Ramos (cell line): Measurements from ENCODE around the gene TLN1.

Source experiments
- in situ Hi-C: fragments of 300-500 bp; cut with MboI; formaldehyde crosslinking; loops from one replicate; pipeline ENCODE4 v1.14.3; 2022; ENCODE audit warnings: low sequenced_read_pairs; ENCODE audit not compliant: unreplicated experiment

TLN1 gene

DNA sequence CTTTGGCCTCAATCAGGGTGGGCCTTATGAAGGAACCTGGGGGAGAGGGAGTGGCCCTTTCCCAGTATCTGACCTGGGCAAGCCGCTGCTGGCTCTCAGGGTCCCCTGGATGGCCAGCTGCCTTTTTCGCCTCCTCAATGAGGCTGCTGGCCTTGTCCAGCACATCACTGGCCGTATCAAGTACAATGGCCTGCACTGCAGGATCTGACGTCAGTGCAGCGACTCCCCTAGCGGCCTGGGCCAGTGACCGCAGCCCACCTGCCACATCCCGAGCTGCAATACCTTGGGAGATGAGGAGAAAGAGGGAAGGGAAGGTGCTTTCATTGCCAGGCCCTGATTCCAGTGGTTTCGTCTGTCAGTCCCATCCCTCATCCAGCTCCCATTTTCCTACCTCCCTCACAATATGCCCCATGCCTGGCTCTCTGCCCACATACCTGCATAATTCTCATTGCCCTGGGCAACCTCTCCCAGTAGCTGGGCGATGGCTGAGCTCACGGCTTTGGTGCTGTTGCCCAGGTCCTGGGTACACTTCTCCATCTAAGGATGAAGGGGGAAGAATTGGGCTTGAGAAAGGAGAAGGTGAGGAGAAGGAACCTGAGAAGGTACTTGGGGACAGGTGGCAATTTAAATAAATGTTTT lies 19.1 kb downstream of the TLN1 start:
- in situ Hi-C loops = no loop called here

DNA sequence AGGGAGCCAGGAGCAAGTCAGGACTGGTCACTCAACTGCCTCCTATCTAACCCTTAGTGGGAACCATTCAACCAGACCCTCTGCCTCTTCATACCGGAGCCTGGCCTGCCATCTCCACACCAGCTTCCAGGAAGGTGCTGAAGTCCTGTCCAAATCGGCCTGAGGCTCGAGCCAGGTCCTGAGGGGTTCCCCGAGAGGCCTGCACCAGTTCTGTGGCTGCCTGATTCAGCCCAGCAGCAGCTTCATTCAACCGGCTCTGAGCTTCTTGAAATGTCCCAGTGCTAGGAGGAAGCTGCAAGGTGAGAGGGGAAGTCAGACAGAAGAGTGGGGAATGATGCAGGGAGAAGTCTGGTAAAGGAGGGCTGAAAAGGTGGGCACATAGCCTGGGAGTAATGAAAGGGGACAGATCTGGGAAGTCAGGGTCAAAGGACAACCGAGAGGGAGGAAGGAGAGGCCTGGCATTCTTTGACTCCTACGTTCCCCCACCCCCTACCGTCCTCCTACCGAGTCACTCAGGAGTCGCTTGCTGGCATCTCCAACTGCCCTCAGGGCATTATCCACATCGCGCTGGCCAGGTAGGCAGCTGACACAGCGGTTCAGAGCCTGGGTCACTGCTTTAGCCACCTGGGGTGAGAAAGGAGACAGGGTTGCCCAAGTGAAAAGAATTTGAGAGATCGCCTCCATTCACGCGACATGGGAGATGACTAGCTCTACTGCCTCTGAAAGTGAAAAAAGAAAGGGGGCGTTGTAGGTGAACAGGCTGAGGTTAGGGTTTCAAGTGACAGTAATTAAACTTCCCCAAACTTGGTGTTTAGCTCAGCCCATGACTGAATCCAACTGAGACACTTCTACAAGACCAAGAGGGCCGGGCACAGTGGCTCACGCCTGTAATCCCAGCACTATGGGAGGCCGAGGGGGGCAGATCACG lies 20.2 kb downstream of the TLN1 start:
- in situ Hi-C loops = no loop called here

DNA sequence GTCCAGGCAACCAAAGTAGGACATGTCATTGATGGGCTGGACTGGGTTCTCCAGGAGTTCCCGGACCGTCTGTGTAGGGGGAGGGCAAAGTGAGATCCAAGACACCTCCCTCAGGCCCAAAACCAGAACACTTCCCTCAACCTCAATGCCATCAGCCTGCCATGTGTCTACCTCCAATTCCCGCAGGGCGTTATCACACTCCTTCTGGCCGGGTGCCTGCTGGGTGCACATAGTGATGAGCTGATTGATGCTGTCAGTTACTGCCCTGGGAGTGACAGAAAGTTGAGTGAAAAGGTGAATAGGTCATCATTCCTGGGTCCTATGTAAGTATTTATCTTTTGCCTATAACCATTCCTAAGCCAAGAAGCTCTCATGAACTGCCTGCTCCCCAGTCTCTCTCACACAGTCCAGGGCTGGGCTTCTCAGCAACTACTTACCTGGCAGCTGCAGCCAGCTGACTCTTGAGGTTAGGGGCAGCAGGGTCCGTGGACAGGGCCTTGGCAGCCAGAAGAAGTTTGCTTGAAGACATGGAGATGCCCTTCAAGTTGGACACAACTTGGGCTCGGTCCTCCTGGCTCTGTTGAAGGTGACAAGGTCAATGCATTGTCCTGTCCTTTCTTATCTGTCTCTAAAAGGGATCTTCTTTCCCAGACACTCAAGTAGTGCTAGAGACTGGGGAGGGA lies 21.0 kb downstream of the TLN1 start:
- in situ Hi-C loops = no loop called here

DNA sequence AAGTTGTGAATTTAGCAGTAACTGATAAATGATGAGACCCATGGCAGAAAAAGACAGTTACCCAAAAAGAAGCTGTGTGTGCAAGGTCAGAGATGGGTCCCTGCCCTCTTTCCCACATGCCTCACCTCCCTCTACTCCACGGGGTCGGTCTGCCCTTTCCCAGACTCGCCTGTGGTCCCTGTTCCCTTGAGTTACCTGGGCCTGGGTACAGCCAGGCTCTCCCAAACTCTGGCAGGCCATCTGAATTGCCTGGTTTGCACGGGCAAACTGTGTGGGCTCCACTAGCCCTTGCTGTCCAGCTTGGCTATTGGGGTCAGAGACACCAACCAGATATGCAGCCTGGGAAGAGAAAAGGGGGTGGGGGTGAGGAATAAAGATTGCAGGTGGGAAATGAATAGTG lies 23.8 kb downstream of the TLN1 start:
- in situ Hi-C loops = no loop called here

DNA sequence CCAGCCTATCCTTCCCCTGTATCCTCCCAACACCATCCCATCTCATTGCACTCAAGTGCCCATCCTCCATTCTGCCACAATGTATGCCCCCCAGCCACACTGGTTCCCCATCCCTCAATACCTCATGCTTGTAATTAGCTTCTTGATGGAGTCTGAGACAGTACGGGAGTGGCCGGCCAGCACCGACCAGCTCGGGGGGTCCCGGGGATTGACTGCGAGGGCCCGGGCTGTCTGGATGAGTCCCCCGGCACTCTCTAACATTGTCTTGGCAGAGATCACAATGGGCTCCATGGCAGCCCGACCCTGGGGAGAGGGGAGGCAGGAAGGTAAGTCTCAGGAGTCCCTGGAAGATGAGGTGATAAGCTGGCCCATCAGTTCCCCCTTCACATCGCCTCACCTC lies 25.0 kb downstream of the TLN1 start:
- in situ Hi-C loops = no loop called here

DNA sequence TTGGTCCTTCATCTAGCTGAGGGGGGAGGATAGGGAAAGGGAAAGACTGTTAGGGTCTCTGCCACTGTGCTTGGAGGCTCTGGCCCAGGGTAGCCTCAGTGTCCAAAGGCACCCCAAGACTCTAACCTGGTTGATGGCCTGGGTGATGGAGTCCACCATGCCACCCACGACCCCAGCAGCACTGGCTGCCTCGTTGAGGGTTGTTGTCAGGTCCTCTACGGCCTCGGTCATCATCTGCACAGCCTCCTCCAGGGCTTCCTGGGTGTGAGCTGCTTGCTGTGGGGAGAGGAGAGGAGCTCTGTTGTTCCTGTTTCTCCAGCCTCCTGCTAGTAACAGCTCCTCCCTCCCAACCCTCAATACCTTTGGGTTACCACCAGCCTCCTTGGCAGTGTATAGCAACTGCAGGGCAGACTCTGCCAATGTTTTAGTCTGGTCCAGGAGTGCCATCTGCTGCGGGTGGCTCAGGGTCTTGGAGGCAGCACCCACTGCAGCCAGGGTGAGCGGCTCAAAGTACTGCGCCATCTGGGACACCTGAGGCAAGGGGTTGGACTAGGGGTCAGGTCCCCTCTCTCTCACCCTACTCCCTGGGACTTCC lies 26.1 kb downstream of the TLN1 start:
- in situ Hi-C loops = no loop called here

DNA sequence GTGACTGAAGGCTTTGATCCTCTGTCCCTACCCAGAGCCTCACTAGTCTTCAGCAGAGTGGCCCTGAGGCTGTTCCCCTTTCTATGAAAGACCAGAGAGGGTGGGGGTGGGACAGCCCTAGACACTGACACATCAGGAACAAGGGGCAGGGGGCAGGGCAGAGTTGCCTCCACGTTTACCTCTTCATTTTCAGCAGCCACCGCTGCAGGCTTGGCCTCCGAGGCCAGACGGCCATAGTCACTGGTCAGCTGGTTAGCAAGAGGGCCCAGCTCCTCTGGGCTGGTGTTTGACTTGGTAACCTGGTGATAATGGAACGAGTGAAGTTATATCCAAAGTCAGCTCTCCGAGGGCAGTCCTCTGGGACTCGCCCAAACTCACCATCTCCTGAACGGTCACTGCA lies 26.6 kb downstream of the TLN1 start:
- in situ Hi-C loops = no loop called here

DNA sequence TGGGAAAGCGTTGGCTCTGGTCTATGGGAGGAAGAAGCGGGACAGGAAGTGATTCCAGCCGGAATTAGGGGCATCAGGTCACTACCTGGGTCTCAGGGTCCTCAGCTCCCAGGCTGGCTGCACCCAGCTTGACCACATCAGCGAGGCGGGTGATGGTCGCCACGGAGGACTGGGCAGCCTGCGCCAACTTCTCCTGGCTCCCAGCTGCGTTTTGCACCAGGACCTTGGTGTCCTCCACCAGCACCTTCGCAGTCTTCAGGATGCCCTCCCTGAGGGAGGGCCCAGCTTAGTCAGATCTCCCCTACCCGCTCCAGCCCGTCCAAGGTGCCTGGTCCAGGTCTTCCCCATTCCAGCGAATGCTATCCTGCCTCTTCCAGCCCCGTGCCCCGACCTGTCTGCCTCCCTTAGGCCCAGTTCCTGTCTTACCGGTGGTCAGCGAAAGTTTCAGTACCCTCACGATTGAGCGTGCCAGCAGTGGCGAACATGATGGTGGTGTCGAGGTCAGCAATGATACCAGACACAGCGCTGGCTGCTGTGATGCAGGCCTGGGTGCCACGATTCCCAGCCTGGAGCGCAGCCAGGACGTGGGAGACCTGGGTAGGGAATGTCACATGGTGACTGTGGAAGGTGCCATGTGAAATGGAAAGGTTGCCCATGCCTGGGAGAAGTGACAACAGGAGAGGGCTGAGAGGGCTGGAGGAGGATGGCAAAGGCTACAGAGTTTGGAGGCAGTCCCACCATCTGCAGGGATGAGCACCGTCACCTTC lies 27.9 kb downstream of the TLN1 start:
- in situ Hi-C loops = no loop called here

DNA sequence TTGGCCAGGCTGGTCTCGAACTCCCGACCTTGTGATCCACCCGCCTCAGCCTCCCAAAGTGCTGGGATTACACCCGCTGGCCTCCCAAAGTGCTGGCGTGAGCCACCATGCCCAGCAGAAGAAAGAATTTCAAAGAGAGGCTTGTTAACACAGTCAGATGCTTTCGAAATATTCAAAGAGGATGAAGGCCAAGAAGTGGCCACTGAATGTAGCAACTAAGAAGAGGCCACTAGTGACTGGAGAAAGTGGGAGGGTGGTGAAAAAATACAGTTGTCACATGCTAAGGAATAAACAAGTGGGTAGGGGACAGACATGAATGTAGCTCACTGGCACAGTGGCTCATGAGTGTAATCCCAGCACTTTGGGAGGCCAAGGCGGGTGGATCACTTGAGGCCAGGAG lies 29.3 kb downstream of the TLN1 start:
- in situ Hi-C loops = no loop called here

DNA sequence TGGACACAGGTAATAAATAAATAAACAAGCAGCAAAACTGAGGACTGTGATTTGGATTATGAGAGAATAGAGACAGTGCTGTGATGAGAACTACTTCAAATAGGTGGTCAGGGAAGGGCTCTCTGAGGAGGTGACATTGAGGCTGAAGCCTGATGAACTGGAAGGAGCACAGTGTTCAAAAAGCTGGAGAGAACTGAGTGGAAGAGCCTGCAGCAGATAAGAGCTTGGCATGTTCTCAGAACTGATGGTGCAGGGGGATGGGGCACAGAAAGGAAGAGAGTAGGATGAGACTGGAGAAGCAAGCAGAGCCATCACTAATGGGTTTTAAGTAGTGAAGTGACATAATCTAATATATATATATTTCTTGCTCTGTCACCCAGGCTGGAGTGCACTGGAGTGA lies 31.1 kb downstream of the TLN1 start:
- in situ Hi-C loops = no loop called here

DNA sequence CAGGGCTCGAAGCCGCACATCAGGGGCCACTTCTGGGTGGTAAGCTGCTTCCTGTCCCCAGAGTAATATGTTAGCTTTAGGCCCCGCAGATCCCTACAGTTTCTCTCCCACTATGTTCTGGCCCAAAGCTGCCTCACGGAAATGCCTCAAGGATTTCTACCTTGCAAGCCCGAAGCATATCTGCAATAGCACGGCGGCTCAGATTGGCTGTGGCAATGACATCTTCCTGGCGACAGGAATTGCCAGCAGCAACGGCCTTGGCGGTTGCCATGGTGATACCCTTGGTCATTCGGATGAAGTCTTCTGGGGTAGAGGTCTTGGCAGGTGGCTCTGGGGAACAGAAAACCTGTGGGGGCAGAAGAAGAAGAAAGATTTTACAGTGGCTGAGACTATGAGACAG lies 32.0 kb downstream of the TLN1 start:
- in situ Hi-C loops = no loop called here

DNA sequence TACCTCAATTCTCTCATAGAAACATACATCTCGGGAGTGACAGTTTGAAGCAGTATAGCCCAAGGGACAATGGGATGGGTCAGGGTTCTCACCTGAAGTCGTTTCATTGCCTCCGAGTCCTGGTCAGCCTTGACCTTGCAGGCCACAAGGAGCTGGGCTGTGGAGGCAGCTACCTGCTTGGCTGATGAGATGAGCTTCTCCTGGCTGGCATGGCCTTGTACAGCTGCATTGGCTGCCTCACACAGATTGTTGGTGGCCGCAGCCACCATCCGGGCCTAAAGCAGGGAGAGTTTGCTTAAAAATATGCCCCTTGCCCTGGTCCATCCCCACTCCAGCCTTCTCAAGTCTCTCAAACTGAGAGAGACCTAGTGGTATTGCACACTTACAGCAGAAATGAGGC lies 33.8 kb downstream of the TLN1 start:
- in situ Hi-C loops = no loop called here

DNA sequence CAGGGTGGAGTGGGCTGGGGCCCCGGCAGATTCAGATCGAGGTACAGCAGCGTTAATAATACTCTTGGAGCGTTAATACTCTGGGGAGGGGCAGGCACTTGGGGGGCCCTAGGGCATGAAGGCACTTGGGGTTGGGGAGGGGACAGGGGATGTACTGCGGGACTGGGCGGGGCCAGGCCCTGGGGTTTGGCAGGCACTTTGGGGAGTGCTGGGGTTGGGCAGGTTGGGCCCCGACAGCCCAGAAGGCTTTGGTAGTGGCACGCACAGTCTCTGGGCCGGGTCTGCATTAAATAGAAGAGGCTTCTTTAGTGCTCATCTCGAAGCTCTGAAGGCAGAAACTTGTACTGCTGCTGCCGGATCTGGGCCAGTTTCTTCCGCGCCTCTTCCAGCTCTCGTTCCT lies 34.5 kb downstream of the TLN1 start:
- in situ Hi-C loops = no loop called here

DNA sequence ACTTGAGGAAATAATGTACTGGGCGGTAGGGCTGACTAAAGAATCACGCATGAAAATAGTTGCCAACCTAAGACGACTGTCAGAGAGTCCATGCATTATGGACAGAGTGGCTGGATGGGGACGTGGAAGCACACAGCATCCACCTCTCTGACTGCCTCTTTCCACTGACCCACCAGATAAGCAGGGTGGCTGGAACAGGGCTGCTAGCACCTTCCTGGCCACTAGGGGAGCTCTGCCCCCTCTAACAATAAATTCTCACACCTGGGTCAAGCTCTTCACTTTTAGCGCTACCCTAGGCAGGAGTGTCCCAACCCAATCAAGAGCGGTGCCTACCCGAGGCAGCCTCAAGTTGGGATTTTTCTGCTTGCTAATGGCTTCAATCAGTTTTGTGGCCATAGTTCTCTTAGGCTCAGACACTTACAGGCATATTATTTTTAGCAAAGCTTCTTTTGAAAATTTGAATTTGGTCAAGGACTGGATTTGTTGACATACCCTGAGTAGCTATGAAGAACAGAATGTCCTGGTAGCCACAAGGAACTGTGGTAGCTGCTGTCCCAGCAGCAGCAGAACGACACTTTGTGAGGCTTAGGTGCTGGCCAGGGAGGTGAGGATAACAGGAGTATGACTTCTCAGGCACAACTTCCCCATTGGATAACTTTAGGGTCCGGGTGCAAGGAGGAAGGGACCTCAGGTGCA lies 35.3 kb downstream of the TLN1 start:
- in situ Hi-C loops = no loop called here

DNA sequence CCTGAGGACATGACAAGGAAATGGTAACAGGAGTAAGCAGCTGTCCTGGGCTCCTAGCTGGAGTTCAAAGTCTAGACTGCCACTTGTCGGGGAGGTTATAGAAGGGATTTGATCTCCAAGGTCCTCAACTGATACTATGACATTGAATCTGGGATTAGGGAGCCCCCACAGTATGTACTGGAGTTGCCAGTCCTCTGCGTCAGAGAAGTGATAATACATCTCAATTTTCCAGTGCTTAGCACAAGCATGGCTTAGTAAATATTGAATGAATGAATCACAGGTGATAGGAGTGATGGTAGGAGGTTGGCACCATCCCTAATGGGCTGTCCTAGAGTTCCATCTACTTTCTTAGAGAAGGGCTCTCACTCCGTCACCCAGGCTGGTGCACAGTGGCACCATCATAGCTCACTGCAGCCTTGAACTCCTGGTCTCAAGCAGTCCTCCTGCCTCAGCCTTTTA lies 36.0 kb downstream of the TLN1 start:
- in situ Hi-C loops = no loop called here

DNA sequence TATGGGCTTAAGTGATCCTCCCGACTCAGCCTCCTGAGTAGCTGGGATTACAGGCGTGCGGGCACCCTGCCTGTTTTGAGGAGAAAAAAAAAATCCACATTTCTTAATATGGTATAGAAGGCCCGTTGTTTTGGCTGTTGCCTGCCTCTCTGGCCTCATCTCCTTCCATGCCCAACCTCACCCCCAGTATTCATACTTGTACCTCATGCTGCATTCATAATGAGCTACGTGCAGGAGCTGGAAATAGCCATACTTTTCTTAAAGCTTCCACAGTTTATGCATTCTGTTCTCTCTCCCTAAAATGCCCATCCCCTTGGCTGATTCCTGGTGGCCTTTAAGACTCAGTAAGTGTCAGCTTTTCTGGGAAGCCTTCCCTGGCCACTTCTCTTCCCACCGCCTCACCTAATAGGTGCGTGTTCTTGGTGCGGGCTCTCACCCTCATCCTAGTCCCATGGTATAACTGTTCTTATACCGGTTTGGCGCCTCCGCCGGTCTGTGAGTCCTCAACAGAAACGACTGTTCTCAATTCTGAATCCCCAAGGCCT lies 40.2 kb downstream of the TLN1 start:
- in situ Hi-C loops = no loop called here

DNA sequence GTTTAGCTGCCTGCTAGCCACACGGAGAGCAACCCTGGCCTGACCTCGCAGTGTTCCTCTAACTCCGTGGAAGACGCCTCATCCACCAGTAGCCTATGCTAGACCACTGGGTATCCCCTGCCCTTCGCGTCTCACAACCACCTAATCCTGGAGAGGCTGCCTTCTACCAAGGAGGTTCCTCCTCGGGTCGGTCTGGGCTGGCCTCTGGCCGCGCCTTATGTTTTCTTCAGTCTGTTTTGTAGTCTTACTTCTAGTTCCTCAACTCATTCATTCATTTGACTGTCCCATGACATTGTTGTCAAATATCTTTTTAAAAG lies 40.7 kb downstream of the TLN1 start:
- in situ Hi-C loops = no loop called here

DNA sequence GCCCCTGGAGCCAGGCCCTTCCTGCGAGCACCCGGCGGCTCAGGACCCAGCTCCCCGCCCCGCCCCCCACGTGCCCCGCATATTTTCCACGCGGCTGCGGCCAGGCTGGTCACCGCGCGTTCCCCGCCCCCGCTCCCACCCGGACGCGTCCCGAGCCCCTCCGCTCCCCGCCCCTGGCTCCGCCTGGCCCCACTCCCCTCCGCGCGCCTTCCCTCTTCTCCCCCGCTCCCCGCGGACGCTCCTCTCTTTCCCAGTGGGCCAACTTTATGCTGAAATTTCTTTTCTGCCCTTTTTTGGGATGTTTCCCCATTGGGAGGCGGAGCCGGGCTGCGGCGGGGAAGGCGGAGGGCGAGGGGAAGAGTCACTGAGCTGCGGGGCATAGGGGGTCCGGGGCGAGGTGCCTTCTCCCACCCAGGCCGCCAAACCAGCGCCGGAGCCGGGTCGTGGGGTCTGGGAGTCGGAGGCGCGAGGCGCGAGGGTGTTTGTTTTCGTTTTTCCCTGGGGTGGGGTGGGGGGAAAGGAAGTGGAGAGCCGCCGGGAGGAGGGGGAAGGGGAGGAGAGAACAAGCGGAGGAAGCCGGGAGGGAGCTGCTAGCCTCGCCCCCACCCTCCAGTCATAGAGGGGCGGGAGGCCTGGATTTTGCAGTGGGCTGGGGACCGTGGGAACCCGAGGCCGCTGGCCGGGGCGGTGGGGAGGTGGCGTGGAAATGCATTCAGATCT lies 41.2 kb downstream of the TLN1 start:
- in situ Hi-C loops = no loop called here

DNA sequence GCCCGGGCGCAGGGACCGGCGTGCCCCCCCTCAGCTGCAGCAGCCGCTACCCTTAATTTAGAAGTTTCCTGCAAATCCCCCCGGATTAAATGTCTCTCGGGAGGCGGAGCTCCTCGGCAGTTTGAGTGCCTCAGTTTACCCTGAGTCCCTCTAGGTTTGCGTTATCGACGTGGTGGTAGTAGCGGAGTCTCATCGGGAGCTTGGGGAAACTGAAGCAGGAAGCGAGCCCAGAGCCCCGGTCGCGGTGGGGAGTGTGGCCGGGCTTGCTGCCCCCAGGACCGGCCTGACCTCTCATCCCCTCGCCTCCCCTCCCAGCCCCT lies 41.7 kb downstream of the TLN1 start:
- in situ Hi-C loops = no loop called here
